Caco-2 (cell line): Measurements from ENCODE around the gene OR2A14. TPM values are rescaled to one million over a fixed set of nuclear protein-coding genes. Genes with fewer than 3 reads are reported as not detected.

Source experiments
- BruUV-seq: library from RNA; stranded (reverse); fragments of 400-500 nt; replicated peaks from 2 replicates; lab custom pipeline; 2021; lab: Mats Ljungman, UMichigan
- CTCF ChIA-PET: fragments of 300-600 bp; sonication (Branson Sonifier 250); formaldehyde crosslinking; loops from one replicate; lab custom pipeline; 2022; ENCODE audit warnings: antibody characterized with exemption; lab: Charles Lee
- POLR2A ChIA-PET: fragments of 300-600 bp; sonication (Branson Sonifier 250); formaldehyde crosslinking; loops from one replicate; lab custom pipeline; 2022; ENCODE audit warnings: antibody characterized with exemption; lab: Charles Lee
- DNase-seq, 2 experiments: peaks; one replicate each; pipeline versions ENCODE4 v3.0.0 to v3.0.0-alpha.2; 2020 to 2022
- H3K27me3 ChIP-seq: replicated peaks from 2 replicates; pipeline ENCODE4 v1.6.0; 2011; ENCODE audit warnings: low read length; ENCODE audit not compliant: control insufficient read depth, insufficient read depth
- H3K36me3 ChIP-seq: 2 replicates; pipeline ENCODE4 v1.5.1; 2011; ENCODE audit warnings: low read length; ENCODE audit not compliant: control insufficient read depth, insufficient read depth
- H3K4me1 ChIP-seq: fragments of 250-450 bp; sonication (Bioruptor Pico); 2 replicates; pipeline ENCODE4 v1.5.1; 2020; ENCODE audit warnings: mild to moderate bottlenecking
- H3K4me3 ChIP-seq: 2 replicates; pipeline ENCODE4 v1.5.1; 2011; ENCODE audit warnings: low read depth, mild to moderate bottlenecking, control low read depth, low read length
- H3K9me3 ChIP-seq: fragments of 250-450 bp; sonication (Bioruptor Pico); 2 replicates; pipeline ENCODE4 v1.5.1; 2020; ENCODE audit warnings: mild to moderate bottlenecking, moderate library complexity
- H3K27ac Mint-ChIP-seq: one replicate; pipeline ENCODE4 v1.8.0; 2022; ENCODE audit warnings: mixed read lengths; ENCODE audit not compliant: unreplicated experiment
- H3K27me3 Mint-ChIP-seq: one replicate; pipeline ENCODE4 v1.8.0; 2022; ENCODE audit warnings: mixed read lengths; ENCODE audit not compliant: insufficient read depth, unreplicated experiment
- H3K36me3 Mint-ChIP-seq: one replicate; pipeline ENCODE4 v1.8.0; 2022; ENCODE audit warnings: mild to moderate bottlenecking, mixed read lengths; ENCODE audit not compliant: insufficient read depth, unreplicated experiment
- H3K4me1 Mint-ChIP-seq: one replicate; pipeline ENCODE4 v1.8.0; 2022; ENCODE audit warnings: low read depth, mixed read lengths; ENCODE audit not compliant: unreplicated experiment
- H3K4me3 Mint-ChIP-seq: one replicate; pipeline ENCODE4 v1.8.0; 2022; ENCODE audit warnings: mild to moderate bottlenecking, moderate library complexity, mixed read lengths; ENCODE audit not compliant: unreplicated experiment
- H3K9me3 Mint-ChIP-seq: one replicate; pipeline ENCODE4 v1.8.0; 2022; ENCODE audit warnings: mixed read lengths; ENCODE audit not compliant: unreplicated experiment
- CTCF ChIP-seq, 2 experiments: fragments of 200-600 bp in 1 of 2; IDR thresholded peaks; 1 replicate in 1 of 2; 2 replicates in 1 of 2; pipeline versions ENCODE4 v1.5.1 to v1.8.0; 2011 to 2022; ENCODE audit warnings: antibody characterized with exemption in 1 of 2, control low read depth in 1 of 2, inconsistent platforms in 1 of 2, low read depth in 1 of 2, low read length in 1 of 2, mild to moderate bottlenecking in 1 of 2, moderate library complexity in 1 of 2; ENCODE audit not compliant: insufficient read depth in 1 of 2, severe bottlenecking in 1 of 2, unreplicated experiment in 1 of 2
- intact Hi-C: fragments of 100-400 bp; cut with micrococcal nuclease; formaldehyde crosslinking; loops from one replicate; pipeline ENCODE4 v1.10.0; 2022; ENCODE audit not compliant: unreplicated experiment
- total RNA-seq: library from RNA; stranded (reverse); gene quantifications from 2 replicates; pipeline ENCODE4 v1.2.3, GENCODE V29; 2022

OR2A14 gene
- total RNA-seq, 1 experiment from 2014 or later = not detected

- POLR2A ChIA-PET = no interaction called here
- H3K4me1 ChIP-seq = no peaks in the 10 kb centered on the region
- CTCF ChIA-PET = interaction anchor here (1.8 kb wide), 1 partner anchor 23 kb away, joined by 5 read pairs; no protein-coding TSS in a partner anchor
- peaks cover 16% of the 10 kb centered on the region for H3K27me3 Mint-ChIP-seq
- no peak overlapping the region for H3K4me3 Mint-ChIP-seq
- TF ChIP-seq CTCF (IDR thresholded peaks at IDR 0.05; ENCODE audit: insufficient read depth in 1 of 2, low read depth in 1 of 2, low read length in 1 of 2, severe bottlenecking in 1 of 2, unreplicated experiment in 1 of 2) = no peak
- H3K9me3 Mint-ChIP-seq = no peaks in the 10 kb centered on the region
- no peak for DNase-seq
- no peaks in the 10 kb centered on the region for H3K36me3 ChIP-seq
- no peaks in the 10 kb centered on the region for H3K36me3 Mint-ChIP-seq
- BruUV-seq = no TSS peak
- no peak overlapping the region for H3K4me3 ChIP-seq
- H3K9me3 ChIP-seq = no peaks in the 10 kb centered on the region
- H3K27ac Mint-ChIP-seq = no peak overlapping the region
- H3K27me3 ChIP-seq = no peaks in the 10 kb centered on the region
- no peaks in the 10 kb centered on the region for H3K4me1 Mint-ChIP-seq
- intact Hi-C loops = no loop called here
Observed at GRCh38 chr7:144105211-144105610, 17.8 kb upstream of the OR2A14 start.

- H3K4me1 Mint-ChIP-seq = no peaks in the 10 kb centered on the region
- no TSS peak for BruUV-seq
- H3K27me3 Mint-ChIP-seq = peaks cover 9% of the 10 kb centered on the region
- intact Hi-C loops = no loop called here
- Histone ChIP-seq H3K36me3 (no peaks in the 10 kb centered on the region), H3K4me3 (no peak within 1 kb of the TSS), H3K4me1 (no peaks in the 10 kb centered on the region), H3K27me3 (no peaks in the 10 kb centered on the region), H3K9me3 (no peaks in the 10 kb centered on the region)
- no peaks in the 10 kb centered on the region for H3K36me3 Mint-ChIP-seq
- CTCF ChIA-PET = no interaction called here
- H3K4me3 Mint-ChIP-seq = no peak within 1 kb of the TSS
- H3K9me3 Mint-ChIP-seq = no peaks in the 10 kb centered on the region
- no peak within 1 kb of the TSS for H3K27ac Mint-ChIP-seq
- no peak for DNase-seq
- TF ChIP-seq CTCF (IDR thresholded peaks at IDR 0.05; ENCODE audit: insufficient read depth in 1 of 2, low read depth in 1 of 2, low read length in 1 of 2, severe bottlenecking in 1 of 2, unreplicated experiment in 1 of 2) = no peak
- POLR2A ChIA-PET = no interaction called here
Observed at GRCh38 chr7:144109283-144109682, 13.7 kb upstream of the OR2A14 start, which contains the start of gene OR2A2. TSS of gene OR2A2 (plus strand) at chr7:144109583. CDS start at chr7:144109583, 0 bp downstream.

- Histone ChIP-seq H3K9me3 (no peaks in the 10 kb centered on the region), H3K27me3 (no peaks in the 10 kb centered on the region), H3K4me1 (no peaks in the 10 kb centered on the region), H3K4me3 (no peak overlapping the region), H3K36me3 (no peaks in the 10 kb centered on the region)
- ChIA-PET POLR2A (no interaction called here), CTCF (no interaction called here)
- no peak for DNase-seq
- intact Hi-C loops = no loop called here
- peaks cover 7% of the 10 kb centered on the region for H3K27me3 Mint-ChIP-seq
- no peaks in the 10 kb centered on the region for H3K36me3 Mint-ChIP-seq
- BruUV-seq = no TSS peak
- H3K4me3 Mint-ChIP-seq = no peak overlapping the region
- no peaks in the 10 kb centered on the region for H3K9me3 Mint-ChIP-seq
- H3K27ac Mint-ChIP-seq = no peak overlapping the region
- no peaks in the 10 kb centered on the region for H3K4me1 Mint-ChIP-seq
- TF ChIP-seq CTCF (IDR thresholded peaks at IDR 0.05; ENCODE audit: insufficient read depth in 1 of 2, low read depth in 1 of 2, low read length in 1 of 2, severe bottlenecking in 1 of 2, unreplicated experiment in 1 of 2) = no peak
Observed at GRCh38 chr7:144110272-144110671, 12.7 kb upstream of the OR2A14 start.
